GM21360 (cell line): Measurements from ENCODE around the gene NFIX.

Experiments
- ATAC-seq: cut with Tn5 transposase; IDR thresholded peaks from one replicate; pipeline ENCODE4 v1.9.1; 2021; ENCODE audit warnings: mild to moderate bottlenecking, moderate library complexity; ENCODE audit not compliant: unreplicated experiment

The NFIX gene

GRCh38 chr19:12987190-12987589 is 8.1 kb upstream of the NFIX start:
- no peak for ATAC-seq

- no peak for ATAC-seq
These were observed 7.5 kb upstream of the NFIX start for GRCh38 chr19:12987781-12988180.

GRCh38 chr19:12990431-12990830 is 4.8 kb upstream of the NFIX start:
- ATAC-seq: no peak

- no peak for ATAC-seq
These were observed 4.4 kb upstream of the NFIX start for GRCh38 chr19:12990853-12991252.

- no peak for ATAC-seq
These were observed 4.0 kb upstream of the NFIX start for GRCh38 chr19:12991296-12991695.

GRCh38 chr19:12992729-12993128 is 2.5 kb upstream of the NFIX start:
- ATAC-seq: no peak

- ATAC-seq: no peak
These were observed 1.7 kb upstream of the NFIX start for GRCh38 chr19:12993562-12993961.

GRCh38 chr19:12995596-12996405 is 526 bp downstream of the NFIX start:
- ATAC-seq: no peak

GRCh38 chr19:12996406-12997094 is 1.3 kb downstream of the NFIX start:
- ATAC-seq: no peak

- ATAC-seq: no peak
These were observed 2.1 kb downstream of the NFIX start for GRCh38 chr19:12997179-12997966.

GRCh38 chr19:12997967-12998940 is 3.0 kb downstream of the NFIX start:
- no peak for ATAC-seq

- no peak for ATAC-seq
These were observed 5.9 kb downstream of the NFIX start for GRCh38 chr19:13001166-13001501.

- ATAC-seq: no peak
These were observed 6.4 kb downstream of the NFIX start for GRCh38 chr19:13001502-13002165.

GRCh38 chr19:13002166-13002898 is 7.1 kb downstream of the NFIX start:
- no peak for ATAC-seq

- no peak for ATAC-seq
These were observed 7.8 kb downstream of the NFIX start for GRCh38 chr19:13003081-13003480.

GRCh38 chr19:13004273-13004672 is 9.0 kb downstream of the NFIX start:
- ATAC-seq: no peak

- no peak for ATAC-seq
These were observed 10.0 kb downstream of the NFIX start for GRCh38 chr19:13005253-13005652.

- ATAC-seq: no peak
These were observed 10.6 kb downstream of the NFIX start for GRCh38 chr19:13005861-13006370.
